Measurements from ENCODE around the gene PKDREJ.
"Not testable (repeated sequence)": the region's sequence is repeated elsewhere in the genome, so short reads cannot be mapped to it uniquely, and the experiment has no call there.

Gene PKDREJ

DNA sequence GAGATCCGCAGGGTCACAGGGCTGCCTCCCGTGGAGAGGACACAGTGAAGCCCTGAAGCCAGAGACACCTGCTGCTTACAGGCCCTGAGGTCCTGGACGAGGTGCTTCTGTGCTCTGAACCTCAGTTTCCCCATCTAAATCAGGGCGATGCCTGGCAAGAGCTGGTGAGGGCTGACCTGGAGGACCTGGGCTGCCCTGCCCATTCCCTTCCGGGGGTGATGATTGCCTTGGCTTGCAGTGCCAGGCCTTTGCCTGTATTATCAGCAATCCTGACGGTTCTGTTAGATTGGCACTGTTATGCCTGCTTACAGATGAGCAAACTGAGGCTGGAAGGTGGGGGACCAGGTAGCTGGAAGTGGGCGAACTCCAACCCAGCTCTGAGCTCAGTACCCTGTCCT, 25.7 kb upstream of the PKDREJ start:
- DNase-seq (ENCODE audit: low read depth in 2 of 2), result no peak

DNA sequence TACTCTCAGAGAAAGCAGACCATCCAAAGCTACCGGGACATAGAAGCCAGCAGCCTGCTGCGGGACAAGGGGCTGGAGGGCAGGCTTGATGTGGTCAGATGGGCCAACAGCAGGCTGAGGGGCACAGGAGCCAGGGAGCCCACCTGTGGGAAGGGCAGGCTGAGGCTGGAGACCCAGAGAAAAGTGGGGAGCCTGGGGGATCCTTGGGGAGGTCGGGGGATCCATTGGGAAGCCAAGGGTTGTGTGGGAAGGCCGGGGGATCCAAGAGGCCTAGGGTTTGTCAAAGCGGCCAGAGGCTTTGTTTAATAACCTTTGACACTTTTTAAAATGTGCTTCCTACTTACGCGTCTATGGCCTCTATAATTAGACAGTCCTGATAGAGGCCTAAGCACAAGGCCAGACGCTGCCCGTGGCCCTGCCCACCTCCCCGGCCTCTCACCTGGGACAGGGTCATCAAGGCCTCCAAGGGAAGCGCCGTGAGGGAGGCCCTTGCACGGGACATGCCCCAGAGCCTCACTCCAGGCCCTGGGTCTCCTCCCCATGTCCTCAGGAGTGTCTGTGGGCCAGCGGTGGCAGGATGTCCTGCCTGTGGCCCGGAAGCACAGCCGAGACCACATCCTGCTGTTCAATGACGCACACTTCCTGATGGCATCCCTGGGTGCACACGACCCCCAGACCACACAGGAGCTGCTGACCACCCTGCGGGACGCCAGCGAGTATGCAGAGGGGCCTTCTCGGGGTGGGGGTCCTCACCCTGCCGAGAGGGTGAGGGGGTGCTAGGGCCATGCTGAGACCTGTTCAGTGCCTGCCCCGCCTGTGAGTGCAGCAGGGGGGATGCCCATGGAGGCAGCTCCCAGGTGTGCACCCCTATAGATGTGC, 25.0 kb upstream of the PKDREJ start:
- DNase-seq (ENCODE audit: low read depth in 2 of 2), result no peak

DNA sequence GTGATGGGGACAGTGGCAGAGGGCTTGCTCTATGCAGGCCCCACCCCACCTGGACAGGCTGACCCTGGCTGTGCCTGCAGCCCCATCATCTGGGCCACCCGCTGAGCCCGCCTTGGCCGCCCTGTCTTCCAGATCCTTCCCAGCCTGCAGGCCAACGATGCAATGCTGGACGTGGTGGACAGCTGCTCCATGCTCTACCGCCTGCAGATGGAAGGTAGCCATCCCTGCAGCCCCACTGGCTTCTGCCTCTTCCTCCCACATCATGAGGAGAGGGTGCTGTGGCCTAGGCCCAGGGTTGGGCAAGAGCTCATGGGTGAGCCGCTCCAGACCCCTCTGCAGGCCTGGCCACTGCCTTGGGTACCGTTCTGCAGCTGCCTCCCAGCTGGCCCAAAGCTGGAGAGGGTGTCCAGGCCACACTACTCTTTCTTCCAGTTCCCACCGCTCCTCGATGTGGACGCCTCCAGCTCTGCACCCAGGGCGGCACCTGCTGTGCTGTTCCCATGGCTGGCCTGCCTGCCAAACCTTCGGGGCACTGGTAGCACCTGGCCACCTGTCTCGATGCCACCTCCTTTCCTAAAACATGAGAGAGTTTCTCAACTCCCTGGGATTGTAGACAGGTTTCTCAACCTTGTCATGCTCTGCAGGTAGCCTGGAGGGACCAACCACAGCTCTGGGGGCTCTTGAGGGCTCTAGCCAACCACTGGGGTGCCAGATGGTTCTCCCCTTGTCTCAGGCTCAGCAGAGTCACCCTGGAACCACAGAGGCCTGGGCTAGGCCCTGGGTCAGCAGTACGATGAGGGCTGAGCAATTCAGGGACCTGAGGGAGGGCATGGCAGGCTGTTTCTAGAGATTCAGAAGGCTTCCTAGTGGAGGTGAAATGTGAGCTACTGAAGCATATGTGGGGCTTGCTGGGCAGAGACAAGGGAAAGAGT, 24.1 kb upstream of the PKDREJ start:
- DNase-seq (ENCODE audit: low read depth in 2 of 2), result no peak

DNA sequence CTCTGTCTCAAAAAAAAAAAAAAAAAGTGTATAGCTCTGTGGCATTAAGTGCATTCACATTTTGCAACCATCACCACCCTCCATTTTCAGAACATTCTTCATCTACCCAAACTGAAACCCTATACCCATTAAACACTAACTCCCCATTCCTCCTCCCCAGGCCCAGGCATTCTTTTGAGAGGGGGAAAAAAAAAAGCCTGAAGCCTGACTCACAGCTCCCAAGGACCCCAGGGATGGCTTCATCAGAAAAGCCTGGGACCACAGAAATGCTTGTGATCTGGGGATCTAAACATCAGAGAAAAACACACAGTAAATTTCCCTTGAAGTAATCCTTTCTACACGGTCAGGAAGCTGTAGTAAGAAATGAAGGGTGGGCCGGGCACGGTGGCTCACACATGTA, 22.9 kb upstream of the PKDREJ start:
- DNase-seq (ENCODE audit: low read depth in 2 of 2), result no peak

DNA sequence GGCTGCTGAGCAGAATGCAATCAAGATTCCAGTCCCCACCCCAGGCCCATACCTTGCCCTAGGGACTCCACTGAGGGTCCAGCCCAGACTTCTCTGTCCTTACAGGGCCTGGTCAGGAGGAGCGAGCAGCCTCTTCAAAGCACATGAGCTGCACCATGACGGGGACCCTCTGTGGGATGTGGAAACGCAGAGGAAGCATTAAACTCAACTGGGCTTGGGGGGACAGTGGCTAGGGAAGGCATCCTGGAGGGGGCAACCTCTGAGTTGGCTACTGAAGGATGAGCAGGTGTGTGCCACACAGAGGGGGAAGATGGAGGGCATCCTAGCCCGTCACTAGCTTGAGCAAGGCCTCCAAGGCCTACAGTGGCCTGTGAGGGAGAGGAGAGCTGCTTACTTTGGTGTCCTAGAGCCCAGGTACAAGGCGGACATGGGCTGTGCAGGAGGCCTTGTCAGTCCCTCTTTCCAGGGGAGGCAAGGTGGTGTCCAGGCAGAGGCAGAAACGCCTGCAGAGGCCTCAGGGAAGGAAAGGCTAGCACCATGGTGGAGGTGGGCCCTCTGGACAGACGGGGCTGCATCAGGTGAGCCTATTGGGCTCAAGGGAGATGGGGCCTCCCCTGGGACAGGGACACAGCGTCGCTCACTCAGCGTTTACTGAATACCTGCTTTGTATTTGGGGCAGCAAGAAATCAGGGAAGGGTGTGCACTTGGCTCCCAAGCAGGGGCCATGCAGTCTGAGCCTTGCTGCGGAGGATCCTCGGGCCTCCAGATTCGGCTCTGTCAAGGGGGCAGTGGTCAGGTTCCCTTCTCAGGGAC, 18.9 kb upstream of the PKDREJ start:
- no peak for DNase-seq (ENCODE audit: low read depth in 2 of 2)

DNA sequence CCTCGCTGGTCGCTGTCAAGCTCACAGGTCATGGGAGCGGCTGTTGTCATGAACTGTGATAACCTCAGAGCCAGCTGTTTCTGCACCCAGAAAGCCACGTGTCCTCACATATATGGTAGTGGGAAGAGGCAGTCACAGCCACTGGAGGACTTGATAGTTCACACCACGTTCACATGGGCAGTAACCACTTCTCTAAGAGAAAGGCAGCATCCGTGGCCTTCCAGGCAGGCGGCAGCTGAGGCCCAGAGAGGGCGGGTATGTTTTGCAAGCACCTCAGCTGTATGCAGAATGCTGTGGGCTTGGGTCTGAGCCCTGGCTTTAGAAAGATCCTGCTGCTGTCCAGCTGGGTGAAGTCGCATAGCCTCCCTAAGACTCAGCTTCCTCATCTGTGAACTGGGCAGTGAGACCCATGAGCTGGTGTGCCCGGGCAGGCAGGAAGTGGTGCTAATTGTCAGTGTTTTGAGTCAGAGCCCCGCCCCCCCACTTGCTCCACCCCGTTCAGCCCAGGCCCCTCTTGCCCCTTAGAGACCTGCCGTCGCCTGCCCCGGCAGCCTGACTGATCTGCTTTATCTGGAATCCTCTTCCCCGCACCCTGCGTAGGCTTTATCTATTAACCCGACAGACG, 18.0 kb upstream of the PKDREJ start:
- DNase-seq (ENCODE audit: low read depth in 2 of 2), result no peak

DNA sequence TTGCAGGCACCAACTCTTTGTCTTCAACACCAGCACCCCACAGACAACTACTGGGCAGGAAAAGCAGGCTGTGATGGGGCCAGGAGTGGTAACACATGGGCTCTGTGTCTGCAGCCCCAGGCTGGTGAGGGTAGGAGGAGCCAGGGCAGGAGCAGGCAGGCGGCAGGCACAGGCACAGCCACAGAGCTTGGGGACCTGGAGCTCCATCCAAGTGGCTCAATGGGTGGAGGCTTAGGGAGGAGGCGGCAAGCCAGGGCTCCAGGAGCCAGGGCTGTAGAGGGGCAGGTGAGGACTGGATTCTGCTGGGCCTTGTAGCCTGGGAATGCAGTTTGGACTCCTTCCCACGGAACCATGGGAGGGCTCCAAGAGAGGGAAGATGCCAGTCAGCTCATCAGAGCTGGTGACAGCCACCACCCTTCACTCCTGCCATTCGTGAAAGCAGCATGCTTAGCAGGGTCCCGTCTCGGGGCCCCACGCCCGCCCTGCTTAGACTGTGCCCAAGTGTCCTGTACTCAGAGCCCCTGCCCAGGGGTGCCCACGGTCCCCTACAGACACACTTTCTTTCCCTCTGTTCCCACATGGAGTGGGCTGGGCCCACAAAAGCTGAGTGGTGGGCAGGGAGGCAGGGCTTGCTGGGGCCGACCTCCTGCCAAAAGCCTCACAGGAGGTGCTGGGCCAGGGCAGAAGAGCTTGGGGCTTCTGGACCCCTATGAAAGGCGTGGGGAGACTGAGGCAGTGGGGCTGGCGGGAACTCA, 17.1 kb upstream of the PKDREJ start:
- DNase-seq (ENCODE audit: low read depth in 2 of 2), result no peak

DNA sequence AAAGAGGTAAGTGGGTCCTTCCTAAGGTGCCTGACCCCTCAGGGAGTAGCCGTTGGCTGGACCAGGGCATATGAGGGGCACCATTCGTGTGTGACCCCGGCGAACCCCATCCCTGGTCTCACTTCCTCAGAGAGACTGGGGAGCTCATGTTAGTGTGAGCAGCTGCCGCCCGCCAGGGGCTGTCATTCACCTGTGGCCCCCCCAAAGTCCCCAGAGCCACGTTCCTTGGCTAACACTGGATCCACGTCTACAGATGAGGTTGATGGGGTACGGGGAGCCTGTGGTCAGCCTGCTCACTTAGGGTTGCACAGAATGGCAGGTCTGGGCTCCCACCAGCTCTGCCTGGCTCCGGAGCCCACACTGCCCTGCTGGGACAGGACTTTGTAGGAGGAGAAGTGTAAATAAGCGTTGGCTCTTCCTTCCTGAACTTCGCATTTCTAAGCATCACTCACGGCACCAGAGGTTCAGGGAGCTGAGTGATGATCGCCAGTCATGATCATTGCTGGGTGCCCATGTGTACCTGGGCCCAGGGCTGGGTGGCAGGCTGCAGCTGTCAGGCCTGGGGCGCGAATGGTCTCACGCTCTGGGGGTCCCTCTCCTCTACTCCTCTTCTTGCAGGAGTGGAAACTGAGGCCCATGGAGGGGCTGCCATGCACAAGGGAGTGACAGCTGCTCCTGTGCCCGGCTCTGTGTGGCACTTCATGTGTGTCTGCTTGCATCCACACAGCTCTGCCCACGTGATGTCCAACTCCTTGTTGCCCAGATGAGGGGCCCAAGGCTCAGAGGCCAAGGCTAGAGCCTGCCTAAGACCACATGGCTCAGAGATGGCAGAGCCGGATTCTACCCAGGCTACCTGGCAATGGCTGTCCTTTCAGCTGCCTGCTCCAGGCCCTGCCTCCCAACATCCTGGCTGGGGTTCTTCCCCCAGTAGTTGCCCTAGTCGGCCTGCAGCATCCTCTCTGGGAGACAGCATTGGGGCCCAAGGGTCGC, 15.8 kb upstream of the PKDREJ start:
- DNase-seq (ENCODE audit: low read depth in 2 of 2), result no peak

DNA sequence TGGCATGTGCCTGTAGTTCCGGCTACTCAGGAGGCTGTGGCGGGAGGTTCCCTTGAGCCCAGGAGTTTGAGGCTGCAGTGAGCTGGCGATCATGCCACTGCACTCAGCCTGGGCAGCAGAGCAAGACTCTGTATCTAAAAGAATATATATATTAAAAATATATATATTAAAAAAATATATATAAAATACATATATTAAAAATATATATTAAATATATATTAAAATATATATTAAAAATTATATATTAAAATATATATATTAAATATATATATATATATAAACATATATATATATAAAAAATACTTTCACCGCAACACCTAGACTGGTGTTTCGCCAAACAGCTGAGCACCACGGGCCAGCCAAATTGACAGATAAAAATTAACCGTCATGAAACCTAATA, 13.4 kb upstream of the PKDREJ start:
- no peak for DNase-seq (ENCODE audit: low read depth in 2 of 2)

DNA sequence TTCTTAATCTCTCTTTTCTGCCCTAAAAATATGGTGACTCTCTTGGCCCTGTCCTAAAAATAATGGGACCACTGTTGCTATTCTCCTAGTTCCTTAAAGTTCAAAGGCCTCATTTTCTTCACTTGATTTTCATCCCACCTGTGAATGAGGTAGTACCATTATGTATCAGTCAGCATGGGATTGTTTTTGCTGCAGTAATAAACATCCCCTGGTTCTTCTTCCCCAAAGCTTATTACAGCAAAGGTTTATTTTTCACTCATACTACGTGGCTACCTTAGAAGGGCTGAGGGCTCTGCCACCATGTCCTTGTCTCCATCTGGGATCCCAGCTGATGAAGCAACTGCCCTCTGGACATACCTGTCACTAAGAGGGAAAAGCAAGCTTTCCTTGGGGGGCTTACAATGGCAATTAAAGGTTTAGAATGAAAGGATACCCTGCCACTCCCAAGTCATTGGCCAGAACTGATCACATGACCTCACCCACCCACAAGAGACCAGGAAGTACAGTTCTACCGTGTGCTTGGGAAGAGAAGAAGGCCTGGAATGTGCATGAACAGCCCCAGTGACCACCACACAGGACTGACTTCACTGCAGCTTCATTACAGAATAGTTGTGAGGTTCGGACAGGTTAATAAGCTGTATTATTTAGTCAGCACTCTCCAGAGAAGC, 12.4 kb upstream of the PKDREJ start:
- DNase-seq (ENCODE audit: low read depth in 2 of 2), result no peak

DNA sequence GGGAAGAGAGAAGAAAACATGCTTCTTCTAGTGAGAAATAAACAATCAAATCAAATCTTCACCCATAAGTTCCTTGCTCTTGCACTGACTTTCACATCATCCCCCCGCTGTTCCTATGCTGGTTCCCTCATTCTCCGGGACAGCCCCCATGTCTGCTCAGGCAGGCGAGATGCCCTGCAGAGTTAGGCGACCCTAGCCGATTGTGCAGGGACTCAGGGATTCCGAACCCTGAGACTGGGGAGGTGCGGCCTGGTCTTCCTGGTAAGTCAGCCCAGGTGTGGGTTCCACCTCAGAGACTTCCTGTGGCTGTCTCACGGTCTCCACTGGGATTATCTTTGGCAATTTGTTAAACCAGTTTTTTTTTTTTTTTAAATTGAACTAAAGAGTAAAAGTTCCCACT, 11.2 kb upstream of the PKDREJ start:
- no peak for DNase-seq (ENCODE audit: low read depth in 2 of 2)

DNA sequence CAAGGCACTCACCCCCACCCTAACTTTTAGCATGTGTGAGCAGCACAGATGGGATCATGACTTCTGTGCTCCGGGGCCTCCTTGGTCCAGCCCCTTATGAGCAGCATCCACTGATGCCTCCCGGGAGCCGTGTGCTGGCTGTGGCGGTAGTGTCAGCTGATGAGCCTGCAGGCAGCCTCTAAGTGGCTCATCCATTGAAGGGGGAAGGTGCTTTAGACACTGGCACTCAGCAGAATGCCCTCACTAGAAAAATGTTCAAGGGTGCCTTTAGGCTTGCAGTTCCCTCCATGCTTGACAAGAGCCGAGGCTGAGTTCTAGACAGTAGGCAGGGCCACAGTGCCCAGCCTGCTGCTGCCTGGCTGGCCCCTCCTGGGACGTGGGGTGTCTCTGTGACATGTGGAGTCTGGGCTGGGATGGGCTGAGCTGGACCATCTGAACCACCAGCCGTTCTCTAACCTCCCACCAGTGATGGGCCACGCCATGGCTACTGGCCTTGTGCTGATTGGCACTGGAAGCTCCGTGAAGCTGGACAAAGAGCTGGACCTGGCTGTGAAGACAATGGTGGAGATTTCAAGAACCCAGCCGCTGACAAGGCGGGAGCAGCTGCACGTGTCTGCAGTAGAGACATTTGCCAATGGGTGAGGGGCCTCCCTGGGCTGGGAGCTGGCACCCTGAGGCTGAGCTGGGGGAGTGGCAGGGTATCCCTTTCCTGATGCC, 10.4 kb upstream of the PKDREJ start:
- DNase-seq (ENCODE audit: low read depth in 2 of 2), result no peak

DNA sequence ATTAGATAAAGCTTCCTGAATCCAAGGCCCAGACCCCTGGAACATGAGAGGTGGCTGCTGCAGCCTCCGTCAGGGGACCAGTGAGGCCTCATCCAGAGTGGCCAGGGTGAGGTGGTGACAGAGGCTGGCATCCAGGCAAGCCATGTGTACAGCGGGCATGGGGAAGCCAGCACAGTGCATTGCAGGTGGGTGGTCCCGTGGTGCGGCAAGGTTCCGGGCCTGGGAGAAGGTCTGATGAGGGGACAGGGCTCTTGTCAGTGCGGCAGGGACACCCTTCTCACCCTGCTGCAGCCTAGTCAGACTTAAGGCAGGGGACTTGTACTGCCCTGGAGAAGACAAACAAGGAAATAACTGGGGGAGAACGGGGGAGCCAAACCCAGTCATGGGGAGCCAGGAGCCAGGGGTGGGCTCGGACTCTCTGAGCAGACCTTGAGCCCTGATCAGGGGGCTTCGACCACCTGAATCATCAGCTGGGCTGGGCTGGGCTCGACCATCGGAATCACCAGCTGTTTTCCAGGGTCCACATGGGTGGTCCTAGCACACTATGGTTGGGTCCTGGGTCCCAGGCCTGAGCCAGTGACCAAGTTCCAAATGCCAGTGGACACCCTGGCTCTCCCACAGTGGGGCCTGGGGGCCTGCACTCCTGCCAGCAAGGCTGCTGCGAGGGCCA, 9.8 kb upstream of the PKDREJ start:
- no peak for DNase-seq (ENCODE audit: low read depth in 2 of 2)

DNA sequence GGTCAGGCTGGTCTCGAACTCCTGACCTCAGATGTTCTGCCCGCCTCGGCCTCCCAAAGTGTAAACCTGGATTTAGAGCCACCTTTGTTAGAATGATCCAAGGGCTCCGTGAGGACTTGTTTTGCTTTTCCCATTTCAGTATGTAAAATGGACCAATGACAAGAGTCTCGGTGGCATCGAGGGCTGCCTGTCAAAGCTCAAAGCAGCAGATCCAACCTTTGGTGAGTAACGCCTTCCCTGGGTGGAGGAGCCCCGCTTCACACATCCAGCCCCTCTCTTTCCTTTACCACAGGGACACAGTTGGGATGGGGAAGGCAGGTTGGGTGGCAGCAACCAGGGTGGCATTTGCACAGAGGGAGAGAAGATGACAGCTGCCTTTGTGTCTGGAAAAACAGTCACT, 9.1 kb upstream of the PKDREJ start:
- no peak for DNase-seq (ENCODE audit: low read depth in 2 of 2)

DNA sequence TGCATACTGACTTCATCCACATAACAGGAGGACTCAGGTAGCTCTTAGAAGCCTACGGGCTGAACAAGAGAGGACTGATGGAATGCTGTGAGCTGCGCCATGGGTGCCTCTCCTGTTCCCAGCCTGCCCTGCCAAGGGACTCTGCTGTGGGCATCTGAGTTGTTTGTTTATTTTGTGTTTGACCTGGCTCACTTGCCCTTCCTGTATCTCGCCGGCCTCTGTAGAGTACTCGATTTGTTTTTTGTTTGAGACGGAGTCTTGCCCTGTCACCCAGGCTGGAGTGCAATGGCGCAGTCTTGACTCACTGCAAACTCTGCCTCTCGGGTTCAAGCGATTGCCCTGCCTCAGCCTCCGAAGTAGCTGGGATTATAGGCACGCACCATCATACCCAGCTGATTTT, 6.4 kb upstream of the PKDREJ start:
- DNase-seq (ENCODE audit: low read depth in 2 of 2), result no peak

DNA sequence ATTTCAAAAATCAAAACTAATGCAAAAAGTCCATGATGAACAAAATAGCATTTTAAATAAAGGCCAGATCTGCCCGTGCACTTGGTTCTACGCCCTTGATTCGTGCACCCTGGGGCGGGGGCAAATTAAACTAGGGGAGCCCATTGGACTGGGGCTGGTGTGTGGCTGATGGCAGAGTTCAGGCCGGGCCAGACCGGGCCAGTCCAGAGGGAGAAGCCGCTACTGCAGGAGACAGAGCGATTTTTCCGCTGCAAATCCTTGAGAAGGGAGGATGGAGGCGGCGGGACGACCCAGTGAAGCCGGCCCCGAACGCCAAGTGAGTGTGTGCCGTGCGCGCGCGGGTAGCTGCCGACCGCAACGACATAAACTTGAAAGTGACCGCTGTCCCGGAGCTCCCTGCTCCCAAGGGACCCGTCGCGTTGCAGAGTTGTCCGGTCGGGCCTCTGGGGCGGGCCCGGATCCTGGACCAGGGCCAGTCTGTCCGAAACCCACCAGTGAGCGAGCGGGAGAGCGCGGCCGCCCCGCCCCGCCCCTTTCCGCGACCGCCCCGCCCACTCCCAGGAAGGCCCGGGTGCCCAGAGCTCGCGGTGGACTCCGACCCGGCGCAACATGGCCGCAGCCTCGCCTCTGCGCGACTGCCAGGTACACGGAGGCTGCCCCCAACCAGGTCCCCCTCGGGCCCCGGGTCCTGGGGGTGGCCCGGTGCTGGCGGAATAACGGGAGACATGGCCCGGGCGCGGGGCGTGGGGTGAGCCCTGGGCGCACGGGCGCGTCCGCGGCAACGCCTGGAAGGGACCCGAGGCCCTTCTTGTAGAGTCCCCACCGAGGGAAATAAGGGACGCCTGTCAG, 4.5 kb upstream of the PKDREJ start, which contains the start of gene TTC38:
TSS of gene TTC38 (plus strand) at position 578 of the 849 bp plus-strand sequence. CDS start at position 610, 32 bp downstream.
- DNase-seq (ENCODE audit: low read depth in 2 of 2), result peak; percentile 40 to 41

DNA sequence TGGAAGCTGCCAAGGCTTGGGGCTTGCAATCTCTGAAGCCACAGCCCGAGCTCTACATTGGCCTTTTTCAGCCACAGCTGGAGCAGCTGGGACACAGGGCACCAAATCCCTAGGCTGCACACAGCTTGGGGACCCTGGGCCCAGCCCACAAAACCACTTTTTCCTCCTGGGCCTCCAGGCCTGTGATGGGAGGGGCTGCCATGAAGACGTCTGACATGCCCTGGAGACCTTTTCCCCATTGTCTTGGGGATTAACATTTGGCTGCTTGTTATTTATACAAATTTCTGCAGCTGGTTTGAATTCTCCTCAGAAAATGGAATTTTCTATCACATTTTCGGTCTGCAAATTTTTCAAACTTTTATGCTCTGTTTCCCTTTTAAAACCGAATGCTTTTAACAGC, 2.5 kb upstream of the PKDREJ start:
- DNase-seq (ENCODE audit: low read depth in 2 of 2), result not testable (repeated sequence)
